ENCODE results near the gene ZNF580. TPM values are rescaled to one million over a fixed set of nuclear protein-coding genes. Genes with fewer than 3 reads are reported as not detected.

ZNF580 gene
- total RNA-seq, 1 donor from 2014 or later = 11.8 TPM

GRCh38 chr19:55688422-55689218 lies 47.8 kb downstream of the ZNF580 start:
- H3K27me3 ChIP-seq (ENCODE audit: low read depth) = no peaks in the 10 kb centered on the region
- DNase-seq = peak; percentile 14
- no peaks in the 10 kb centered on the region for H3K9me3 ChIP-seq (replicated peaks)
- H3K36me3 ChIP-seq = peaks cover 93% of the 10 kb centered on the region
- no peak for TF ChIP-seq CTCF (IDR thresholded peaks at IDR 0.05; ENCODE audit: borderline replicate concordance)
- H3K27ac ChIP-seq (replicated peaks) = no peak overlapping the region
- H3K4me1 ChIP-seq = peaks cover 34% of the 10 kb centered on the region
- no peak overlapping the region for H3K4me3 ChIP-seq
- intact Hi-C loops (cut with micrococcal nuclease) = no loop called here

GRCh38 chr19:55689411-55690108 lies 48.8 kb downstream of the ZNF580 start:
- Histone ChIP-seq H3K27me3 (ENCODE audit: low read depth) (no peaks in the 10 kb centered on the region), H3K9me3 (replicated peaks) (no peaks in the 10 kb centered on the region), H3K36me3 (peaks cover 93% of the 10 kb centered on the region), H3K4me1 (peaks cover 24% of the 10 kb centered on the region), H3K4me3 (no peak overlapping the region), H3K27ac (replicated peaks) (no peak overlapping the region)
- intact Hi-C loops (cut with micrococcal nuclease) = no loop called here
- peak; percentile 11 for DNase-seq
- TF ChIP-seq CTCF (IDR thresholded peaks at IDR 0.05; ENCODE audit: borderline replicate concordance) = no peak

GRCh38 chr19:55690109-55690768 lies 49.4 kb downstream of the ZNF580 start:
- DNase-seq = peak; percentile 13
- Histone ChIP-seq H3K4me1 (peaks cover 22% of the 10 kb centered on the region), H3K36me3 (peaks cover 93% of the 10 kb centered on the region), H3K27ac (replicated peaks) (no peak overlapping the region), H3K9me3 (replicated peaks) (no peaks in the 10 kb centered on the region), H3K4me3 (no peak overlapping the region), H3K27me3 (ENCODE audit: low read depth) (no peaks in the 10 kb centered on the region)
- intact Hi-C loops (cut with micrococcal nuclease) = no loop called here
- TF ChIP-seq CTCF (IDR thresholded peaks at IDR 0.05; ENCODE audit: borderline replicate concordance) = no peak

GRCh38 chr19:55690769-55691545 lies 50.2 kb downstream of the ZNF580 start:
- peaks cover 18% of the 10 kb centered on the region for H3K4me1 ChIP-seq
- no peaks in the 10 kb centered on the region for H3K27me3 ChIP-seq (ENCODE audit: low read depth)
- no peak overlapping the region for H3K27ac ChIP-seq (replicated peaks)
- no peak overlapping the region for H3K4me3 ChIP-seq
- H3K36me3 ChIP-seq = peaks cover 93% of the 10 kb centered on the region
- intact Hi-C loops (cut with micrococcal nuclease) = no loop called here
- TF ChIP-seq CTCF (IDR thresholded peaks at IDR 0.05; ENCODE audit: borderline replicate concordance) = no peak
- no peaks in the 10 kb centered on the region for H3K9me3 ChIP-seq (replicated peaks)
- no peak for DNase-seq

Measured in left ventricle myocardium inferior (tissue), 1 donor.